Endodermal cell (in vitro differentiated cells): ENCODE measurements around the gene FCAMR. TPM values are rescaled to one million over a fixed set of nuclear protein-coding genes. Genes with fewer than 3 reads are reported as not detected.
A peak's percentile ranks its signal among the peaks of the same experiment; 100 is the strongest.

Source experiments
- DNase-seq: peaks from one replicate; pipeline ENCODE4 v3.0.0-alpha.2; 2017
- H3K27ac ChIP-seq: 2 replicates; pipeline ENCODE4 v1.5.1; 2013; ENCODE audit warnings: mild to moderate bottlenecking, low read depth, low read length, moderate library complexity
- H3K27me3 ChIP-seq: 2 replicates; pipeline ENCODE4 v1.6.1; 2013; ENCODE audit warnings: mild to moderate bottlenecking, low read length, moderate library complexity; ENCODE audit not compliant: insufficient read depth, control insufficient read depth, poor library complexity, severe bottlenecking
- H3K36me3 ChIP-seq: 2 replicates; pipeline ENCODE4 v1.7.0; 2013; ENCODE audit warnings: mild to moderate bottlenecking, low read length, moderate library complexity; ENCODE audit not compliant: control insufficient read depth, insufficient read depth
- H3K4me1 ChIP-seq: one replicate; pipeline ENCODE4 v1.7.0; 2013; ENCODE audit warnings: low read length; ENCODE audit not compliant: control insufficient read depth, insufficient read depth
- H3K4me3 ChIP-seq: 2 replicates; pipeline ENCODE4 v1.5.1; 2013; ENCODE audit warnings: mild to moderate bottlenecking, low read length, moderate library complexity
- H3K9ac ChIP-seq: 2 replicates; pipeline ENCODE4 v1.6.1; 2013; ENCODE audit warnings: mild to moderate bottlenecking, low read length, moderate library complexity; ENCODE audit not compliant: poor library complexity, severe bottlenecking; ENCODE audit errors: extremely low read depth
- H3K9me3 ChIP-seq: 2 replicates; pipeline ENCODE4 v1.6.1; 2013; ENCODE audit warnings: mild to moderate bottlenecking, low read length, moderate library complexity; ENCODE audit not compliant: control insufficient read depth
- H3K27ac Mint-ChIP-seq: 2 replicates; pipeline ENCODE4 v1.8.0; 2020; ENCODE audit warnings: mixed read lengths
- H3K27me3 Mint-ChIP-seq: 2 replicates; pipeline ENCODE4 v1.8.0; 2021; ENCODE audit warnings: mild to moderate bottlenecking, mixed read lengths; ENCODE audit not compliant: insufficient read depth
- H3K36me3 Mint-ChIP-seq: 2 replicates; pipeline ENCODE4 v1.8.0; 2020; ENCODE audit warnings: low read depth, mixed read lengths
- H3K4me1 Mint-ChIP-seq: 2 replicates; pipeline ENCODE4 v1.8.0; 2020; ENCODE audit warnings: mixed read lengths
- H3K4me3 Mint-ChIP-seq: 2 replicates; pipeline ENCODE4 v1.8.0; 2020; ENCODE audit warnings: mild to moderate bottlenecking, moderate library complexity, mixed read lengths
- H3K9me3 Mint-ChIP-seq: 2 replicates; pipeline ENCODE4 v1.8.0; 2020; ENCODE audit warnings: mild to moderate bottlenecking, mixed read lengths
- WGBS, 2 experiments: methylation state at CpG; one replicate each; pipeline versions ENCODE4 v1.1.5 to v1.1.7; 2013; ENCODE audit warnings: missing lambda C conversion rate in 2 of 2, mixed read lengths in 1 of 2; ENCODE audit not compliant: insufficient coverage in 1 of 2, insufficient read length in 1 of 2; 5-methylcytosine and 5-hydroxymethylcytosine counted together
- total RNA-seq, 2 donors: library from RNA; stranded (reverse); fragmentation: NEBNext Ultra II Directional in 1 of 2; extraction: Animal tissue kit (Norgen Biotek cat#: 25700) in 1 of 2; gene quantifications; 2 replicates in 1 of 2; 3 replicates in 1 of 2; pipeline ENCODE4 v1.2.1, GENCODE V29; 2021
- TF ChIP-seq, protein P1 (sequence below): fragments of 200-600 bp; sonication (generic); conservative IDR thresholded peaks from 2 replicates; pipeline ENCODE4 v1.5.0; 2021; ENCODE audit warnings: antibody characterized with exemption, mild to moderate bottlenecking

Gene FCAMR
- total RNA-seq, 2 donors from 2014 or later: not detected

DNA sequence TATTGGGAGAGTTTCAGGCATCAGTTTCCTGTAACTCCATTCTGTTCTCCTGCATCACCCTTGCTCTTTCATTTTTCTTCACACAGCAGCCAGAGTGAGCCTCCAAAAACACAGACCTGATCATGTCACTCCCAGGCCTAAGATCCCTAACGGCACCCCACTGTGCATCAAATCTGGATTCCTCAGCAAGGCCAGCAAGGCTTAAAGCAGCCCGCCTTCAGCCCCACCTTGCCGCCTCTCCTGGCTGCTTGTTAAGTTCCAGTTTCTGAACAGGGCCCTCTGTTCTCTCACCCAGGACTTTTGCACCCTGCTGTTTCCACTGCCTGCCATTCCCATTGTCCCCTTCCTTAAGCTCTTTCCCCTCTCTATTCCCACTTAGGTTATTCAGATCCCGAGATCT, 33.0 kb upstream of the FCAMR start:
- Histone ChIP-seq H3K27me3 (no peaks in the 10 kb centered on the region), H3K4me3 (no peak overlapping the region), H3K27ac (no peak overlapping the region), H3K9me3 (no peaks in the 10 kb centered on the region), H3K36me3 (no peaks in the 10 kb centered on the region), H3K9ac (no peak overlapping the region), H3K4me1 (peaks cover 5% of the 10 kb centered on the region)
- Mint-ChIP-seq H3K9me3 (no peaks in the 10 kb centered on the region), H3K4me3 (no peak overlapping the region), H3K4me1 (peaks cover 15% of the 10 kb centered on the region), H3K27ac (peak overlapping the region; percentile 7), H3K36me3 (no peaks in the 10 kb centered on the region), H3K27me3 (no peaks in the 10 kb centered on the region)
- TF ChIP-seq, protein P1, sequence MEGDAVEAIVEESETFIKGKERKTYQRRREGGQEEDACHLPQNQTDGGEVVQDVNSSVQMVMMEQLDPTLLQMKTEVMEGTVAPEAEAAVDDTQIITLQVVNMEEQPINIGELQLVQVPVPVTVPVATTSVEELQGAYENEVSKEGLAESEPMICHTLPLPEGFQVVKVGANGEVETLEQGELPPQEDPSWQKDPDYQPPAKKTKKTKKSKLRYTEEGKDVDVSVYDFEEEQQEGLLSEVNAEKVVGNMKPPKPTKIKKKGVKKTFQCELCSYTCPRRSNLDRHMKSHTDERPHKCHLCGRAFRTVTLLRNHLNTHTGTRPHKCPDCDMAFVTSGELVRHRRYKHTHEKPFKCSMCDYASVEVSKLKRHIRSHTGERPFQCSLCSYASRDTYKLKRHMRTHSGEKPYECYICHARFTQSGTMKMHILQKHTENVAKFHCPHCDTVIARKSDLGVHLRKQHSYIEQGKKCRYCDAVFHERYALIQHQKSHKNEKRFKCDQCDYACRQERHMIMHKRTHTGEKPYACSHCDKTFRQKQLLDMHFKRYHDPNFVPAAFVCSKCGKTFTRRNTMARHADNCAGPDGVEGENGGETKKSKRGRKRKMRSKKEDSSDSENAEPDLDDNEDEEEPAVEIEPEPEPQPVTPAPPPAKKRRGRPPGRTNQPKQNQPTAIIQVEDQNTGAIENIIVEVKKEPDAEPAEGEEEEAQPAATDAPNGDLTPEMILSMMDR: no peak
- peak; percentile 79 for DNase-seq
- 65 to 83% methylated on average over 2 to 4 of the region's 4 CpGs for WGBS, 2 experiments

DNA sequence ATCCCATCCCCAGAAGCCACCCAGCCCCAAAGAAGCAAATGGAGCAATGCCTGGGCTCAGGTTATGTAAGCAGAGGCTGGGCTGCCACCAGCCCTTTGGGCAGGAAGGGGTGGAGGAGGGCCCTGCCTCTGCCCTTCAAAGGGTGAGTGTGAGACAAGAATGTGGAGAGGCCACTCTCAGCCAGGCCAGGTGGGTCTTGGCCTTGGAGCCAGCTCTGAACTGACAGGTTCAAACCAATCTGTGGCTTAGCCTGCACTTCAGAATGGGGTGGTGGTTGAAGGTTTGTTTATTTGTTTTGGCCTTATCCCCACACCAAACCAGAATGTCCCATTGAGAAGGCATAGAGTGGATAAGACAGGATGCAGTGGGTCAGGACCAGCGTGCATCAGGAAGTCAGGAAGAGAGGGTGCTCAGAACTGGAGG, 32.5 kb upstream of the FCAMR start:
- peaks cover 15% of the 10 kb centered on the region for H3K4me1 Mint-ChIP-seq
- TF ChIP-seq, protein P1: no peak
- Histone ChIP-seq H3K27me3 (no peaks in the 10 kb centered on the region), H3K9ac (no peak overlapping the region), H3K4me3 (no peak overlapping the region), H3K36me3 (no peaks in the 10 kb centered on the region), H3K9me3 (no peaks in the 10 kb centered on the region), H3K4me1 (peaks cover 5% of the 10 kb centered on the region), H3K27ac (no peak overlapping the region)
- H3K4me3 Mint-ChIP-seq: no peak overlapping the region
- DNase-seq: peak; percentile 56
- H3K9me3 Mint-ChIP-seq: no peaks in the 10 kb centered on the region
- no peaks in the 10 kb centered on the region for H3K36me3 Mint-ChIP-seq
- no peaks in the 10 kb centered on the region for H3K27me3 Mint-ChIP-seq
- H3K27ac Mint-ChIP-seq: no peak overlapping the region
- WGBS, 2 experiments: 88% methylated on average over 1 of the region's 1 CpG; no CpG with 5 or more reads in 1 of the 2 experiments

DNA sequence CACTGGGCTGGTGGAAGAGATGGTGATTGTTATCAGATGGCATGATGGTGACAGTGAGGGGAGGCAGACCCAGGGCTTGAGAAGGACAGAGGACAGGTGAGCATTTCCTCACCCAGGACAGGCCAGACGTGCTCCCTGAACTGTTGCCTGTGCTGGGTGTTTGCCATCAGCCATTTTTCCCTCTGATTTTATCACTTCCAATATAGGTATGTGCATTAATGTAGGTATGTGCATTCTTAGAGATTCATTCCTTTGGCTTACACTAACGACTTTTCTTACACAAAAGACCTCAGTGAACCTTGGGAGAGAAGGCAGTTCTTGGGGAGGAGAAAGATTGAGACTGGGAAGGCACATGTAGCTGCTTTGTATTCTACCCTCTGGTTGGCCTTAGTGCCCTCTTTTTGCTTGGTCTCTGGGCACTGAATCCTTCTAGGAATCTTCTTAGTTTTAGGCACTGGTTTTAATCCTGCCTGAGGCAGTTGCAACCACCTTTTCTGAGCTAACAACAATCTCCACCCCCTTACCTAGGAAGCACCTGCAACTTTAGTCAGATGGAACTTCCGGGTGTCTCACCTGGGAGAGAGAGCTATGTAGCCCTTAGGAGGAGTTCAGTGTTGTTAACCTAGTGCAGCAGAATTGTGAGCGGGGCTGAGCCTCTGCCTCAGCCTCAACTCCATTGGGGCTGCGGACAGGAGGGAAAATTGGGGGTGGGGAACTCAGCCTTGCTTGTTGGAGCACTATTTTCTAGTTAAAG, 31.4 kb upstream of the FCAMR start:
- Mint-ChIP-seq H3K36me3 (no peaks in the 10 kb centered on the region), H3K27me3 (no peaks in the 10 kb centered on the region), H3K4me3 (no peak overlapping the region), H3K9me3 (no peaks in the 10 kb centered on the region), H3K4me1 (peaks cover 15% of the 10 kb centered on the region), H3K27ac (no peak overlapping the region)
- Histone ChIP-seq H3K27me3 (no peaks in the 10 kb centered on the region), H3K4me1 (peaks cover 5% of the 10 kb centered on the region), H3K9me3 (no peaks in the 10 kb centered on the region), H3K27ac (no peak overlapping the region), H3K36me3 (no peaks in the 10 kb centered on the region), H3K4me3 (no peak overlapping the region), H3K9ac (no peak overlapping the region)
- TF ChIP-seq, protein P1: no peak
- no peak for DNase-seq
- 96% methylated on average over 5 of the region's 5 CpGs; no CpG with 5 or more reads in 1 of the 2 experiments for WGBS, 2 experiments
